Motor neuron (in vitro differentiated cells): ENCODE data around the gene MAP2K7. TPM values are rescaled to one million over a fixed set of nuclear protein-coding genes. Genes with fewer than 3 reads are reported as not detected.

Experiments used
- ATAC-seq, 8 experiments: fragments of 200-7000 bp; cut with Tn5 transposase; replicated peaks in 6 of 8; 2 replicates each; pipeline ENCODE4 v1.8.0; 2021; ENCODE audit warnings: mild to moderate bottlenecking in 8 of 8, moderate library complexity in 8 of 8
- H3K27ac ChIP-seq, 2 donors: fragments of 250-450 bp; sonication (Bioruptor Pico); 2 replicates each; pipeline ENCODE4 v1.9.0; 2021; ENCODE audit warnings: antibody characterized with exemption in 2 of 2, mild to moderate bottlenecking in 2 of 2, moderate library complexity in 1 of 2
- H3K4me1 ChIP-seq, 2 donors: fragments of 250-450 bp; sonication (Bioruptor Pico); replicated peaks in 1 of 2; 2 replicates each; pipeline ENCODE4 v1.6.1; 2021; ENCODE audit warnings: antibody characterized with exemption in 2 of 2, mild to moderate bottlenecking in 2 of 2, moderate library complexity in 1 of 2
- H3K4me3 ChIP-seq, 5 donors: fragments of 250-450 bp; sonication (Bioruptor Pico); 2 replicates each; pipeline ENCODE4 v1.9.0; 2021; ENCODE audit warnings: antibody characterized with exemption in 5 of 5, mild to moderate bottlenecking in 5 of 5, moderate library complexity in 4 of 5
- WGBS, 10 experiments: fragments of 450-650 bp; shearing (Covaris generic); methylation state at CpG; one replicate each; pipeline ENCODE4 v1.0.0; 2022; 5-methylcytosine and 5-hydroxymethylcytosine counted together
- in situ Hi-C, 9 experiments: fragments of 400-800 bp; cut with MboI; loops; one replicate each; pipeline ENCODE4 v1.15.0; 2021; ENCODE audit warnings: low sequenced_read_pairs in 9 of 9, low pct_unique_long_range_greater_than_20kb in 2 of 9; ENCODE audit not compliant: unreplicated experiment in 9 of 9
- total RNA-seq, 8 experiments: library from RNA; unstranded; fragments of 300-600 nt; gene quantifications; 2 replicates each; pipeline versions ENCODE4 v1.2.3 to v1.2.4, GENCODE V29; 2022

MAP2K7 gene
- total RNA-seq, 8 experiments from 2014 or later, result 10.3 to 28.2 (median 16.9) TPM

- WGBS, 10 experiments, result no CpG with 5 or more reads among the region's 67 CpGs
- Histone ChIP-seq H3K27ac (peak overlapping the region; percentile 21 to 73), H3K4me1 (peaks cover 23 to 29% of the 10 kb centered on the region in 2 donors), H3K4me3 (peak overlapping the region; percentile 9 to 37 (median 24))
- in situ Hi-C loops, result no loop called here
- peak in 6 of 8 experiments; percentile 22 to 71 (median 62) for ATAC-seq
Observed at GRCh38 chr19:7862413-7862951, 41.2 kb upstream of the MAP2K7 start.

GRCh38 chr19:7863157-7863970 is 40.3 kb upstream of the MAP2K7 start:
- ATAC-seq, result peak in 5 of 8 experiments; percentile 14 to 39 (median 34)
- 20 to 100% (median 94%) methylated on average over 1 to 14 of the region's 83 CpGs; no CpG with 5 or more reads in 6 of the 10 experiments for WGBS, 10 experiments

GRCh38 chr19:7863971-7864689 is 39.5 kb upstream of the MAP2K7 start:
- WGBS, 10 experiments, result 40 to 50% methylated on average over 2 of the region's 21 CpGs; no CpG with 5 or more reads in 8 of the 10 experiments
- Histone ChIP-seq H3K27ac (no peak overlapping the region), H3K4me1 (peaks cover 18 to 23% of the 10 kb centered on the region in 2 donors), H3K4me3 (peak overlapping the region in 1 of 5 donors; percentile 33)
- ATAC-seq, result no peak
- in situ Hi-C loops, result no loop called here

More at GRCh38 chr19:7863157-7863970, 40.3 kb upstream of the MAP2K7 start:
- in situ Hi-C loops, result no loop called here
- Histone ChIP-seq H3K4me1 (peaks cover 16 to 22% of the 10 kb centered on the region in 2 donors), H3K4me3 (peak overlapping the region in 3 of 5 donors; percentile 17 to 33 (median 32)), H3K27ac (peak overlapping the region in 1 of 2 donors; percentile 45)

- in situ Hi-C loops, result no loop called here
- WGBS, 10 experiments, result 49 to 100% (median 60%) methylated on average over 1 to 9 of the region's 18 CpGs; no CpG with 5 or more reads in 7 of the 10 experiments
- H3K27ac ChIP-seq, result no peak overlapping the region
Observed at GRCh38 chr19:7864690-7865074, 39.0 kb upstream of the MAP2K7 start.

GRCh38 chr19:7865262-7865911 is 38.3 kb upstream of the MAP2K7 start:
- 13 to 79% (median 50%) methylated on average over 2 to 6 of the region's 10 CpGs; no CpG with 5 or more reads in 4 of the 10 experiments for WGBS, 10 experiments
- no peak for ATAC-seq

More at GRCh38 chr19:7864690-7865074, 39.0 kb upstream of the MAP2K7 start:
- H3K4me3 ChIP-seq, result no peak overlapping the region
- H3K4me1 ChIP-seq, result peaks cover 18 to 23% of the 10 kb centered on the region in 2 donors
- ATAC-seq, result no peak

GRCh38 chr19:7866399-7867091 is 37.1 kb upstream of the MAP2K7 start:
- WGBS, 10 experiments, result 0 to 60% (median 46%) methylated on average over 1 to 5 of the region's 12 CpGs; no CpG with 5 or more reads in 5 of the 10 experiments
- peaks cover 18 to 19% of the 10 kb centered on the region in 2 donors for H3K4me1 ChIP-seq
- no peak for ATAC-seq
- H3K4me3 ChIP-seq, result no peak overlapping the region
- in situ Hi-C loops, result no loop called here
- no peak overlapping the region for H3K27ac ChIP-seq

More at GRCh38 chr19:7865262-7865911, 38.3 kb upstream of the MAP2K7 start:
- Histone ChIP-seq H3K4me1 (peaks cover 18 to 23% of the 10 kb centered on the region in 2 donors), H3K27ac (no peak overlapping the region), H3K4me3 (no peak overlapping the region)
- in situ Hi-C loops, result no loop called here

GRCh38 chr19:7867092-7867844 is 36.4 kb upstream of the MAP2K7 start:
- 81 to 100% (median 100%) methylated on average over 1 to 4 of the region's 9 CpGs; no CpG with 5 or more reads in 7 of the 10 experiments for WGBS, 10 experiments
- no peak for ATAC-seq
- in situ Hi-C loops, result no loop called here
- H3K4me1 ChIP-seq, result peaks cover 13 to 16% of the 10 kb centered on the region in 2 donors
- H3K4me3 ChIP-seq, result no peak overlapping the region
- no peak overlapping the region for H3K27ac ChIP-seq

- in situ Hi-C loops, result no loop called here
- peak overlapping the region in 1 of 2 donors; percentile 73 for H3K27ac ChIP-seq
- peak overlapping the region in 3 of 5 donors; percentile 28 to 41 (median 36) for H3K4me3 ChIP-seq
- peak in 1 of 8 experiments; percentile 0 for ATAC-seq
- 13 to 89% (median 44%) methylated on average over 3 to 6 of the region's 21 CpGs; no CpG with 5 or more reads in 5 of the 10 experiments for WGBS, 10 experiments
- peaks cover 22 to 26% of the 10 kb centered on the region in 2 donors for H3K4me1 ChIP-seq
Observed at GRCh38 chr19:7868326-7868670, 35.4 kb upstream of the MAP2K7 start.

GRCh38 chr19:7868671-7869452 is 34.8 kb upstream of the MAP2K7 start:
- in situ Hi-C loops, result no loop called here
- peak; percentile 31 to 76 (median 46) for ATAC-seq
- peaks cover 22 to 26% of the 10 kb centered on the region in 2 donors for H3K4me1 ChIP-seq
- peak overlapping the region; percentile 62 to 73 for H3K27ac ChIP-seq
- peak overlapping the region; percentile 18 to 41 (median 28) for H3K4me3 ChIP-seq
- 0% methylated on average over 7 of the region's 67 CpGs; no CpG with 5 or more reads in 9 of the 10 experiments for WGBS, 10 experiments

GRCh38 chr19:7869453-7869909 is 34.2 kb upstream of the MAP2K7 start:
- H3K27ac ChIP-seq, result peak overlapping the region; percentile 62 to 73

More at GRCh38 chr19:7869453-7869909, 34.2 kb upstream of the MAP2K7 start:
- no CpG with 5 or more reads among the region's 47 CpGs for WGBS, 10 experiments
- in situ Hi-C loops, result no loop called here
- Histone ChIP-seq H3K4me1 (peaks cover 22 to 26% of the 10 kb centered on the region in 2 donors), H3K4me3 (peak overlapping the region; percentile 18 to 41 (median 28))
- ATAC-seq, result peak; percentile 3 to 33 (median 17)
